Endothelial cell of umbilical vein (primary cell): ENCODE data around the gene ESPN. TPM values are rescaled to one million over a fixed set of nuclear protein-coding genes. Genes with fewer than 3 reads are reported as not detected.

Experiments
- BruUV-seq: library from RNA; stranded (reverse); fragments of 400-500 nt; replicated peaks from 2 replicates; lab custom pipeline; 2021; lab: Mats Ljungman, UMichigan
- CTCF ChIA-PET: fragments of 300-600, 350-600 bp; sonication (Branson Sonifier 250); formaldehyde crosslinking; loops from one replicate; lab custom pipeline; 2021; ENCODE audit warnings: antibody characterized with exemption, inconsistent platforms; lab: Charles Lee
- POLR2A ChIA-PET: fragments of 300-600, 350-600 bp; sonication (Branson Sonifier 250); formaldehyde crosslinking; loops from one replicate; lab custom pipeline; 2021; ENCODE audit warnings: antibody characterized with exemption, inconsistent platforms; lab: Charles Lee
- DNase-seq: peaks from one replicate; pipeline ENCODE4 v3.0.0-alpha.2; 2011; ENCODE audit warnings: low read depth, low spot score
- FAIRE-seq: peaks from 2 replicates; lab custom pipeline; 2011; peaks lifted over from hg19 to GRCh38; lab: Jason Lieb, UNC
- H2AFZ ChIP-seq: 2 replicates; pipeline ENCODE4 v1.6.0; 2012; ENCODE audit warnings: low read depth, low read length, control low read depth, inconsistent platforms
- H3K27ac ChIP-seq: 2 replicates; pipeline ENCODE4 v1.5.1; 2011; ENCODE audit warnings: low read depth, mild to moderate bottlenecking, control low read depth, low read length, moderate library complexity; ENCODE audit not compliant: insufficient read depth
- H3K27me3 ChIP-seq, 2 experiments: 2 replicates each; pipeline versions ENCODE4 v1.6.0 to v1.6.1; 2011; ENCODE audit warnings: low read length in 2 of 2, mixed read lengths in 1 of 2; ENCODE audit not compliant: control insufficient read depth in 2 of 2, insufficient read depth in 2 of 2
- H3K36me3 ChIP-seq, 2 experiments: 2 replicates in 1 of 2; 3 replicates in 1 of 2; pipeline ENCODE4 v1.5.1; 2011; ENCODE audit warnings: low read length in 2 of 2, mild to moderate bottlenecking in 1 of 2, moderate library complexity in 1 of 2; ENCODE audit not compliant: control insufficient read depth in 2 of 2, insufficient read depth in 2 of 2; ENCODE audit errors: extremely low read depth in 1 of 2
- H3K4me1 ChIP-seq: 3 replicates; pipeline ENCODE4 v1.5.1; 2011; ENCODE audit warnings: mild to moderate bottlenecking, low read length; ENCODE audit not compliant: control insufficient read depth, insufficient read depth; ENCODE audit errors: extremely low read depth
- H3K4me2 ChIP-seq: 2 replicates; pipeline ENCODE4 v1.6.1; 2011; ENCODE audit warnings: low read length, control low read depth, mixed read lengths; ENCODE audit not compliant: insufficient read depth
- H3K4me3 ChIP-seq, 3 experiments: fragments of 200-600 bp in 1 of 3; sonication (generic), shearing (Covaris generic) in 1 of 3; replicated peaks in 1 of 3; 2 replicates each; pipeline ENCODE4 v1.5.1; 2011 to 2016; ENCODE audit warnings: control low read depth in 3 of 3, low read length in 3 of 3, mild to moderate bottlenecking in 2 of 3, inconsistent platforms in 1 of 3, low read depth in 1 of 3, moderate library complexity in 1 of 3; ENCODE audit not compliant: insufficient read depth in 1 of 3
- H3K79me2 ChIP-seq: 2 replicates; pipeline ENCODE4 v1.6.0; 2012; ENCODE audit warnings: low read length, inconsistent platforms; ENCODE audit not compliant: control insufficient read depth, insufficient read depth
- H3K9ac ChIP-seq: replicated peaks from 2 replicates; pipeline ENCODE3; 2011; ENCODE audit warnings: low read length, control low read depth; ENCODE audit not compliant: insufficient read depth; ENCODE audit errors: extremely low read depth
- H3K9me1 ChIP-seq: replicated peaks from 3 replicates; pipeline ENCODE4 v1.6.0; 2011; ENCODE audit warnings: mild to moderate bottlenecking, low read length; ENCODE audit not compliant: control insufficient read depth, insufficient read depth; ENCODE audit errors: extremely low read depth
- H3K9me3 ChIP-seq: replicated peaks from 2 replicates; pipeline ENCODE4 v1.5.1; 2012; ENCODE audit warnings: low read length, inconsistent platforms; ENCODE audit not compliant: control insufficient read depth, insufficient read depth
- H4K20me1 ChIP-seq: replicated peaks from 2 replicates; pipeline ENCODE3; 2011; ENCODE audit warnings: mild to moderate bottlenecking, low read length; ENCODE audit not compliant: control insufficient read depth, insufficient read depth; ENCODE audit errors: extremely low read depth
- EZH2 ChIP-seq: IDR thresholded peaks from 2 replicates; pipeline ENCODE4 v1.6.1; 2012; ENCODE audit warnings: borderline replicate concordance, low read depth, mild to moderate bottlenecking, moderate library complexity, low read length, inconsistent platforms; ENCODE audit not compliant: severe bottlenecking
- FOS ChIP-seq: IDR thresholded peaks from 2 replicates; pipeline ENCODE4 v1.6.1; 2011; ENCODE audit warnings: mild to moderate bottlenecking, low read length, moderate library complexity, borderline replicate concordance; ENCODE audit not compliant: insufficient read depth
- GATA2 ChIP-seq: IDR thresholded peaks from 2 replicates; pipeline ENCODE4 v1.7.0; 2011; ENCODE audit warnings: low read depth, mild to moderate bottlenecking, moderate library complexity, mixed read lengths, low read length; ENCODE audit not compliant: insufficient read length, insufficient read depth
- JUN ChIP-seq: IDR thresholded peaks from 2 replicates; pipeline ENCODE4 v1.6.1; 2011; ENCODE audit warnings: borderline replicate concordance, low read depth; ENCODE audit not compliant: insufficient read length, insufficient read depth
- MYC ChIP-seq: IDR thresholded peaks from one replicate; pipeline ENCODE4 v1.6.1; 2011; ENCODE audit warnings: mild to moderate bottlenecking, low read depth, low read length
- POLR2A ChIP-seq: IDR thresholded peaks from 2 replicates; pipeline ENCODE4 v1.6.1; 2012; ENCODE audit warnings: low read depth, mild to moderate bottlenecking, control low read depth, low read length
- POLR2AphosphoS5 ChIP-seq: IDR thresholded peaks from 2 replicates; pipeline ENCODE4 v1.6.1; 2012; ENCODE audit warnings: low read depth, mild to moderate bottlenecking, control low read depth, low read length, moderate library complexity; ENCODE audit not compliant: insufficient read depth
- dilution Hi-C: fragments of 300-500 bp; cut with MboI; formaldehyde crosslinking; loops from one replicate; pipeline ENCODE4 v1.15.0; 2019; ENCODE audit warnings: low sequenced_read_pairs; ENCODE audit not compliant: extremely low pct_ligation_motif_present
- intact Hi-C: fragments of 100-400 bp; cut with micrococcal nuclease; formaldehyde crosslinking; loops from one replicate; pipeline ENCODE4 v1.10.0; 2022
- polyA plus RNA-seq, 4 experiments: library from polyadenylated mRNA; depleted of rRNA in 3 of 4; stranded (reverse) in 3 of 4; unstranded in 1 of 4; fragments of >200 nt; gene quantifications; 2 replicates each; pipeline versions ENCODE4 v1.2.1 to v1.2.3, GENCODE V29; 2011 to 2012; ENCODE audit warnings: missing spikeins in 1 of 4
- total RNA-seq: library from RNA; stranded (reverse); gene quantifications from 2 replicates; pipeline ENCODE4 v1.2.3, GENCODE V29; 2021
- TF ChIP-seq, protein P1 (sequence below), 2 donors: IDR thresholded peaks; 1 replicate in 1 of 2; 2 replicates in 1 of 2; pipeline ENCODE4 v1.5.1; 2011; ENCODE audit warnings: low read length in 2 of 2, mild to moderate bottlenecking in 2 of 2, moderate library complexity in 2 of 2, control low read depth in 1 of 2, inconsistent platforms in 1 of 2, low read depth in 1 of 2; ENCODE audit not compliant: insufficient read depth in 1 of 2; ENCODE audit errors: extremely low read depth in 1 of 2
- TF ChIP-seq, protein P2 (sequence below): IDR thresholded peaks from 2 replicates; pipeline ENCODE4 v1.6.1; 2011; ENCODE audit not compliant: insufficient read depth, insufficient read length

ESPN gene
- total and polyA plus RNA-seq, 2 donors (not counting 3 experiments of a cell fraction or from before 2014, with no cell fraction given) = 0.54 to 0.71 TPM

DNA sequence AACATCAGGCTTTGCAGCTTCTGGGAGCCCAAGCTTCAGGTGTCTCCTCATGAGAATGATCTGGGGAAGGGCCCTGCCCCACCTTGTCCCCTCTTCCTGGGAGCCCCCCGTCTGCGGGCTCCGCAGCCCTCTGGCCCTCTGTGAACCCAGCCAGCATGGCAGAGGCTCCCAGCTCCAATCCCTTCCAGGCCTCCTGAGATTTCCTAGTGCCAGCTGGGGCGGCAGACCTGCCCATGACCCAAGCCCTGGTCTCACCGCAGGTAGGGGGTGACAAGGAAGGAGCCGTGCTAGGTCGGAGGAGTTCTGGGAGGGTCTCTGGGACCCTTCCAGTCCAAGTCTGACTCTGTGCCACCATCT lies 59.2 kb downstream of the ESPN start:
- peaks cover 39% of the 10 kb centered on the region for H3K79me2 ChIP-seq
- H3K4me3 ChIP-seq = no peak overlapping the region
- no peaks in the 10 kb centered on the region for H3K36me3 ChIP-seq
- H3K27ac ChIP-seq = no peak overlapping the region
- TF ChIP-seq MYC = no peak
- TF ChIP-seq EZH2 = no peak
- TF ChIP-seq GATA2 = no peak
- TF ChIP-seq POLR2AphosphoS5 = no peak
- no peak for TF ChIP-seq POLR2A
- TF ChIP-seq JUN = no peak
- TF ChIP-seq, protein P1, sequence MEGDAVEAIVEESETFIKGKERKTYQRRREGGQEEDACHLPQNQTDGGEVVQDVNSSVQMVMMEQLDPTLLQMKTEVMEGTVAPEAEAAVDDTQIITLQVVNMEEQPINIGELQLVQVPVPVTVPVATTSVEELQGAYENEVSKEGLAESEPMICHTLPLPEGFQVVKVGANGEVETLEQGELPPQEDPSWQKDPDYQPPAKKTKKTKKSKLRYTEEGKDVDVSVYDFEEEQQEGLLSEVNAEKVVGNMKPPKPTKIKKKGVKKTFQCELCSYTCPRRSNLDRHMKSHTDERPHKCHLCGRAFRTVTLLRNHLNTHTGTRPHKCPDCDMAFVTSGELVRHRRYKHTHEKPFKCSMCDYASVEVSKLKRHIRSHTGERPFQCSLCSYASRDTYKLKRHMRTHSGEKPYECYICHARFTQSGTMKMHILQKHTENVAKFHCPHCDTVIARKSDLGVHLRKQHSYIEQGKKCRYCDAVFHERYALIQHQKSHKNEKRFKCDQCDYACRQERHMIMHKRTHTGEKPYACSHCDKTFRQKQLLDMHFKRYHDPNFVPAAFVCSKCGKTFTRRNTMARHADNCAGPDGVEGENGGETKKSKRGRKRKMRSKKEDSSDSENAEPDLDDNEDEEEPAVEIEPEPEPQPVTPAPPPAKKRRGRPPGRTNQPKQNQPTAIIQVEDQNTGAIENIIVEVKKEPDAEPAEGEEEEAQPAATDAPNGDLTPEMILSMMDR (IDR thresholded peaks at IDR 0.05; ENCODE audit: extremely low read depth in 1 of 2, insufficient read depth in 1 of 2, low read depth in 1 of 2, low read length in 2 of 2) = no peak
- no peak for TF ChIP-seq FOS
- TF ChIP-seq, protein P2, sequence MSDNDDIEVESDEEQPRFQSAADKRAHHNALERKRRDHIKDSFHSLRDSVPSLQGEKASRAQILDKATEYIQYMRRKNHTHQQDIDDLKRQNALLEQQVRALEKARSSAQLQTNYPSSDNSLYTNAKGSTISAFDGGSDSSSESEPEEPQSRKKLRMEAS = no peak
- intact Hi-C loops (no loop called here), dilution Hi-C loops (no loop called here)
- no peaks in the 10 kb centered on the region for H4K20me1 ChIP-seq
- FAIRE-seq (no peak), DNase-seq (no peak)
- POLR2A ChIA-PET = no interaction called here
- H3K27me3 ChIP-seq = no peaks in the 10 kb centered on the region
- BruUV-seq = no TSS peak
- H3K4me1 ChIP-seq = peaks cover 10% of the 10 kb centered on the region
- H3K9me1 ChIP-seq = no peaks in the 10 kb centered on the region
- H3K9ac ChIP-seq = no peak overlapping the region
- H2AFZ ChIP-seq = no peak overlapping the region
- no peaks in the 10 kb centered on the region for H3K9me3 ChIP-seq
- H3K4me2 ChIP-seq = peak overlapping the region; percentile 65
- CTCF ChIA-PET = interaction anchor here (0.9 to 1.1 kb wide), 5 partner anchors 13 to 163 kb away, joined by 3 to 5 read pairs (median 3); no protein-coding TSS in a partner anchor
